H1 (cell line): ENCODE measurements around the gene CMIP. TPM values are rescaled to one million over a fixed set of nuclear protein-coding genes. Genes with fewer than 3 reads are reported as not detected.

Source experiments
- CTCF ChIA-PET: fragments of 300-600 bp; sonication (Branson Sonifier 250); formaldehyde crosslinking; loops from one replicate; lab custom pipeline; 2021; ENCODE audit not compliant: partially characterized antibody; lab: Charles Lee
- POLR2A ChIA-PET: fragments of 300-600 bp; sonication (Branson Sonifier 250); formaldehyde crosslinking; loops from one replicate; lab custom pipeline; 2021; ENCODE audit warnings: inconsistent platforms; ENCODE audit not compliant: partially characterized antibody; lab: Charles Lee
- DNase-seq, 2 experiments: peaks; one replicate each; pipeline versions ENCODE4 v3.0.0 to v3.0.0-alpha.2; 2010 to 2022; ENCODE audit warnings: low spot score in 2 of 2, low read depth in 1 of 2, mixed read lengths in 1 of 2
- FAIRE-seq: peaks from 2 replicates; lab custom pipeline; 2011; peaks lifted over from hg19 to GRCh38; lab: Jason Lieb, UNC
- H2AFZ ChIP-seq: 2 replicates; pipeline ENCODE4 v1.8.1; 2012; ENCODE audit warnings: low read length, inconsistent platforms
- H2AK5ac ChIP-seq: 2 replicates; pipeline ENCODE4 v1.6.1; 2013; ENCODE audit warnings: low read depth, low read length
- H2BK120ac ChIP-seq: replicated peaks from 2 replicates; pipeline ENCODE3; 2013; ENCODE audit warnings: low read depth, low read length, inconsistent platforms
- H2BK12ac ChIP-seq: 2 replicates; pipeline ENCODE4 v1.6.1; 2013; ENCODE audit warnings: low read depth, low read length
- H2BK15ac ChIP-seq: 2 replicates; pipeline ENCODE4 v1.6.1; 2013; ENCODE audit warnings: low read length
- H2BK20ac ChIP-seq: 2 replicates; pipeline ENCODE4 v1.6.1; 2013; ENCODE audit warnings: low read length
- H2BK5ac ChIP-seq: 2 replicates; pipeline ENCODE4 v1.6.1; 2013; ENCODE audit warnings: low read depth, low read length
- H3K14ac ChIP-seq: 2 replicates; pipeline ENCODE4 v1.6.1; 2013; ENCODE audit warnings: inconsistent platforms; ENCODE audit not compliant: insufficient read length
- H3K18ac ChIP-seq: 2 replicates; pipeline ENCODE4 v1.6.1; 2013; ENCODE audit warnings: low read length; ENCODE audit errors: extremely low read depth
- H3K23ac ChIP-seq: 2 replicates; pipeline ENCODE4 v1.6.1; 2013; ENCODE audit warnings: inconsistent platforms; ENCODE audit not compliant: insufficient read length
- H3K23me2 ChIP-seq: 2 replicates; pipeline ENCODE4 v1.6.1; 2013; ENCODE audit warnings: low read depth, low read length
- H3K27ac ChIP-seq: 2 replicates; pipeline ENCODE4 v1.6.1; 2011; ENCODE audit warnings: low read depth, low read length, inconsistent platforms
- H3K27me3 ChIP-seq, 4 experiments: replicated peaks in 1 of 4; 1 replicate in 1 of 4; 2 replicates in 3 of 4; pipeline versions ENCODE4 v1.6.1 to v1.8.1; 2011 to 2013; ENCODE audit warnings: low read length in 3 of 4, mild to moderate bottlenecking in 3 of 4, inconsistent platforms in 2 of 4, mixed read lengths in 2 of 4, moderate library complexity in 1 of 4; ENCODE audit not compliant: control insufficient read depth in 3 of 4, insufficient read depth in 3 of 4; ENCODE audit errors: extremely low read depth in 1 of 4
- H3K36me3 ChIP-seq, 4 experiments: 2 replicates each; pipeline versions ENCODE4 v1.6.1 to v1.8.1; 2011 to 2013; ENCODE audit warnings: mild to moderate bottlenecking in 4 of 4, low read length in 3 of 4, moderate library complexity in 2 of 4, control low read depth in 1 of 4, inconsistent platforms in 1 of 4; ENCODE audit not compliant: insufficient read depth in 4 of 4, control insufficient read depth in 2 of 4
- H3K4ac ChIP-seq: replicated peaks from 2 replicates; pipeline ENCODE3; 2013; ENCODE audit warnings: low read length, low read depth, mixed read lengths, inconsistent platforms; ENCODE audit not compliant: insufficient read length
- H3K4me1 ChIP-seq, 4 experiments: replicated peaks in 1 of 4; 1 replicate in 1 of 4; 2 replicates in 3 of 4; pipeline versions ENCODE4 v1.6.1 to v1.8.1; 2011 to 2013; ENCODE audit warnings: low read length in 3 of 4, inconsistent platforms in 2 of 4, mixed read lengths in 1 of 4; ENCODE audit not compliant: insufficient read depth in 4 of 4, control insufficient read depth in 3 of 4
- H3K4me2 ChIP-seq, 2 experiments: 2 replicates each; pipeline versions ENCODE4 v1.6.1 to v1.8.1; 2011 to 2013; ENCODE audit warnings: low read depth in 2 of 2, low read length in 2 of 2, control low read depth in 1 of 2, inconsistent platforms in 1 of 2, mild to moderate bottlenecking in 1 of 2; ENCODE audit not compliant: insufficient read depth in 1 of 2
- H3K4me3 ChIP-seq, 4 experiments: fragments of 200-600, 300-600 bp in 1 of 4; sonication (generic), shearing (Covaris generic), sonication (Bioruptor Twin) in 1 of 4; 2 replicates each; pipeline versions ENCODE4 v1.5.1 to v1.8.1; 2011 to 2016; ENCODE audit warnings: low read length in 4 of 4, low read depth in 3 of 4, control low read depth in 2 of 4, inconsistent platforms in 2 of 4, mild to moderate bottlenecking in 2 of 4, mixed read lengths in 1 of 4, moderate library complexity in 1 of 4; ENCODE audit not compliant: insufficient read depth in 2 of 4; ENCODE audit errors: extremely low read depth in 1 of 4
- H3K56ac ChIP-seq: replicated peaks from 2 replicates; pipeline ENCODE3; 2013; ENCODE audit warnings: low read depth, mild to moderate bottlenecking, mixed read lengths, low read length, inconsistent platforms; ENCODE audit not compliant: insufficient read length
- H3K79me1 ChIP-seq: 2 replicates; pipeline ENCODE4 v1.6.1; 2013; ENCODE audit warnings: low read depth, low read length, control low read depth
- H3K79me2 ChIP-seq, 2 experiments: 2 replicates each; pipeline versions ENCODE4 v1.6.1 to v1.8.1; 2012 to 2013; ENCODE audit warnings: low read length in 2 of 2, mild to moderate bottlenecking in 2 of 2, inconsistent platforms in 1 of 2; ENCODE audit not compliant: insufficient read depth in 2 of 2, control insufficient read depth in 1 of 2
- H3K9ac ChIP-seq, 4 experiments: replicated peaks in 1 of 4; 1 replicate in 1 of 4; 2 replicates in 3 of 4; pipeline versions ENCODE4 v1.6.1 to v1.8.1; 2011 to 2013; ENCODE audit warnings: low read depth in 3 of 4, low read length in 3 of 4, control low read depth in 2 of 4, mild to moderate bottlenecking in 2 of 4, moderate library complexity in 2 of 4, inconsistent platforms in 1 of 4; ENCODE audit errors: extremely low read depth in 1 of 4
- H3K9me3 ChIP-seq, 2 experiments: 2 replicates each; pipeline versions ENCODE4 v1.6.1 to v1.8.1; 2012 to 2013; ENCODE audit warnings: mild to moderate bottlenecking in 2 of 2, moderate library complexity in 2 of 2, control low read depth in 1 of 2, inconsistent platforms in 1 of 2, low read depth in 1 of 2, low read length in 1 of 2, mixed read lengths in 1 of 2; ENCODE audit not compliant: insufficient read depth in 2 of 2
- H4K20me1 ChIP-seq, 2 experiments: replicated peaks in 1 of 2; 2 replicates each; pipeline versions ENCODE3 to v1.8.1; 2011 to 2013; ENCODE audit warnings: inconsistent platforms in 2 of 2, low read length in 2 of 2, mild to moderate bottlenecking in 1 of 2; ENCODE audit not compliant: insufficient read depth in 2 of 2, control insufficient read depth in 1 of 2
- H4K5ac ChIP-seq: 2 replicates; pipeline ENCODE4 v1.6.1; 2013; ENCODE audit warnings: low read length, low read depth, mixed read lengths, inconsistent platforms; ENCODE audit not compliant: insufficient read length
- H4K8ac ChIP-seq: 2 replicates; pipeline ENCODE4 v1.8.0; 2013; ENCODE audit warnings: mild to moderate bottlenecking, moderate library complexity, low read length, inconsistent platforms; ENCODE audit not compliant: insufficient read depth; ENCODE audit errors: extremely low read depth
- H4K91ac ChIP-seq: replicated peaks from 2 replicates; pipeline ENCODE3; 2013; ENCODE audit warnings: low read length, mixed read lengths, inconsistent platforms; ENCODE audit not compliant: insufficient read length
- CBX5 ChIP-seq: fragments of 300-800, 300-1000 bp; sonication (generic); IDR thresholded peaks from 2 replicates; pipeline ENCODE4 v1.7.1; 2016; ENCODE audit warnings: antibody characterized with exemption, low read length, low read depth
- EP300 ChIP-seq, 2 experiments: IDR thresholded peaks; 1 replicate in 1 of 2; 2 replicates in 1 of 2; pipeline ENCODE4 v1.6.1; 2011 to 2012; ENCODE audit warnings: low read depth in 2 of 2, low read length in 2 of 2, mild to moderate bottlenecking in 2 of 2, borderline replicate concordance in 1 of 2, inconsistent platforms in 1 of 2, moderate library complexity in 1 of 2
- HDAC2 ChIP-seq, 2 experiments: fragments of 300-600 bp in 1 of 2; sonication (generic) in 1 of 2; IDR thresholded peaks; 2 replicates each; pipeline ENCODE4 v1.6.1; 2011 to 2012; ENCODE audit warnings: low read depth in 2 of 2, low read length in 2 of 2, mild to moderate bottlenecking in 2 of 2, moderate library complexity in 2 of 2, borderline replicate concordance in 1 of 2, inconsistent platforms in 1 of 2
- HDAC6 ChIP-seq: IDR thresholded peaks from one replicate; pipeline ENCODE4 v1.7.1; 2012; ENCODE audit warnings: low read depth, mild to moderate bottlenecking, inconsistent platforms, low read length, moderate library complexity
- MAFK ChIP-seq: IDR thresholded peaks from 2 replicates; pipeline ENCODE4 v1.6.1; 2012; ENCODE audit warnings: low read depth, mild to moderate bottlenecking, improper control_type of control experiment, low read length
- NRF1 ChIP-seq: IDR thresholded peaks from 2 replicates; pipeline ENCODE4 v1.6.1; 2011; ENCODE audit warnings: mild to moderate bottlenecking, low read depth, low read length, improper control_type of control experiment
- POLR2A ChIP-seq, 2 experiments: IDR thresholded peaks; 1 replicate in 1 of 2; 2 replicates in 1 of 2; pipeline ENCODE4 v1.6.1; 2011; ENCODE audit warnings: low read depth in 2 of 2, low read length in 2 of 2, mild to moderate bottlenecking in 2 of 2; ENCODE audit errors: control extremely low read depth in 1 of 2
- SAP30 ChIP-seq: fragments of 300-600 bp; sonication (generic); IDR thresholded peaks from 2 replicates; pipeline ENCODE4 v1.7.1; 2012; ENCODE audit warnings: low read length, moderate library complexity, mild to moderate bottlenecking, inconsistent platforms; ENCODE audit not compliant: insufficient read depth, insufficient replicate concordance
- TBP ChIP-seq: IDR thresholded peaks from 2 replicates; pipeline ENCODE4 v1.6.1; 2011; ENCODE audit warnings: low read depth, low read length, improper control_type of control experiment
- WGBS, 2 experiments: shearing (Covaris generic) in 1 of 2; methylation state at CpG; one replicate each; pipeline versions ENCODE4 v1.1.6 to v1.1.7; 2013 to 2015; ENCODE audit warnings: low lambda C conversion rate in 2 of 2, mixed read lengths in 2 of 2, inconsistent platforms in 1 of 2, low coverage in 1 of 2, missing lambda C conversion rate in 1 of 2; ENCODE audit not compliant: insufficient replicate concordance in 2 of 2, insufficient coverage in 1 of 2, insufficient read length in 1 of 2; ENCODE audit errors: extremely low coverage in 1 of 2, missing lambda C conversion rate in 1 of 2; 5-methylcytosine and 5-hydroxymethylcytosine counted together
- polyA plus RNA-seq, 7 experiments: library from polyadenylated mRNA; depleted of rRNA in 3 of 7; stranded (reverse) in 5 of 7; unstranded in 2 of 7; fragments of >200 nt in 5 of 7; fragments of 200-250 nt in 2 of 7; gene quantifications; 1 replicate in 5 of 7; 2 replicates in 1 of 7; 4 replicates in 1 of 7; pipeline versions ENCODE4 v1.2.1 to v1.2.3, GENCODE V29; 2011 to 2013; ENCODE audit warnings: missing spikeins in 2 of 7, mixed read lengths in 2 of 7
- total RNA-seq: library from RNA; stranded (reverse); fragmentation: NEBNext Ultra II Directional; extraction: Animal tissue kit (Norgen Biotek cat#: 25700); gene quantifications from 2 replicates; pipeline ENCODE4 v1.2.1, GENCODE V29; 2021
- TF ChIP-seq, protein P1 (sequence below): IDR thresholded peaks from 2 replicates; pipeline ENCODE4 v1.6.1; 2012; ENCODE audit warnings: low read length, inconsistent platforms

CMIP gene
- total and polyA plus RNA-seq, 2 of the 8 experiments (the other 6 are each of a cell fraction or from before 2014, with no cell fraction given), result 7.9 to 53.2 TPM

DNA sequence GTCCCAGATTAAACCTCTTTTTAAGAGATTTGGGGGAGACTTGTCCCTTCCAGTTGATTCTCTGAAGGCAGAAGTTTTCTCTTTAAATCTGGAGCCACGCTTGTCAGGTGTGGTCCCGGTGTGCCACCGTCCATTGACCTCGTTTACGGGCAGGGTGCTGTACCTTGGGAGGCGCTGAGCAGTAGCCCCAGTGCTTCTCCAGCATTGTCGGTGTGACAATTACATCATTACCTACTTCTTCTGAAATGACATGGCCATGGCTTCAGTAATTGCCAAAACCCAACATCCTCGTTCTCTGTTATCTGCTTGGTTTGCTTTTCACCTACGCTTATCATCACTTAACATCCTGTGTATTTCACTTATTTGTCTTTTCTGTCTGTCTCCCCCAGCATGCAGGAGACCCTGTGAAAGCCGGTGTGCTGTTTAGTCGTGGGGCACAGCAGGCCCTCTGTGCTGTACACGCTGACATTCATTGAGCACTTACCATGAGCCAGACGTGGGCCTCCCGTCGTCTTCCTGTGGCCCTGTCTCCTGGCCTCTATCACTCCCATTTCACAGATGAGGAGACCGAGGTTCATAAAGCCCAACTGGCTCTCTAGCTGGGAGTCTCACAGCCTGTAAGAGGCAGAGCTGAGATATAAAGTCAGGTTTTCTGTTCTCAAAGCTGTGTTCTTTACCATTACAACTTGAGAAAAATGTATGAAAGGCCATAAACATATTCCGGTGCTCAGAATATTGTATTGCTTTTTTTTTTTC lies 143.9 kb downstream of the CMIP start:
- peaks cover 12 to 14% of the 10 kb centered on the region in 2 experiments for H4K20me1 ChIP-seq
- no peak overlapping the region for H3K4me2 ChIP-seq
- peaks cover 0 to 44% of the 10 kb centered on the region in 2 experiments; a peak in 2 of 4 replicates for H3K79me2 ChIP-seq
- no peak overlapping the region for H3K14ac ChIP-seq
- no peak overlapping the region for H3K4ac ChIP-seq
- no peak overlapping the region for H2AFZ ChIP-seq
- no peak overlapping the region for H2BK20ac ChIP-seq
- H3K56ac ChIP-seq, result no peak overlapping the region
- no peak overlapping the region for H3K23ac ChIP-seq
- peaks cover 0 to 4% (median 0%) of the 10 kb centered on the region in 4 experiments; a peak in 3 of 7 replicates for H3K4me1 ChIP-seq
- no peak overlapping the region for H4K91ac ChIP-seq
- H3K9ac ChIP-seq, result no peak overlapping the region
- no peak overlapping the region for H4K5ac ChIP-seq
- no peak overlapping the region for H3K27ac ChIP-seq
- no peaks in the 10 kb centered on the region for H3K23me2 ChIP-seq
- H2BK15ac ChIP-seq, result no peak overlapping the region
- no peak for DNase-seq
- no peaks in the 10 kb centered on the region for H3K36me3 ChIP-seq
- CTCF ChIA-PET, result interaction anchor here (0.6 to 1.1 kb wide), 4 partner anchors 10 to 218 kb away, joined by 3 to 4 read pairs (median 3); no protein-coding TSS in a partner anchor
- H2BK12ac ChIP-seq, result no peak overlapping the region
- peaks cover 19% of the 10 kb centered on the region for H3K79me1 ChIP-seq
- no peak overlapping the region for H2AK5ac ChIP-seq
- no peaks in the 10 kb centered on the region for H3K27me3 ChIP-seq
- H2BK5ac ChIP-seq, result no peak overlapping the region
- no peak for FAIRE-seq
- H3K9me3 ChIP-seq, result no peaks in the 10 kb centered on the region
- H4K8ac ChIP-seq, result no peak overlapping the region
- POLR2A ChIA-PET, result no interaction called here
- no peak overlapping the region for H2BK120ac ChIP-seq
- 92% methylated on average over 17 of the region's 17 CpGs; no CpG with 5 or more reads in 1 of the 2 experiments for WGBS, 2 experiments
- no peak overlapping the region for H3K18ac ChIP-seq
- no peak overlapping the region for H3K4me3 ChIP-seq
- no peak for TF ChIP-seq EP300 (IDR thresholded peaks at IDR 0.05; ENCODE audit: borderline replicate concordance in 1 of 2, low read depth in 2 of 2, low read length in 2 of 2)
- TF ChIP-seq MAFK, result no peak
- TF ChIP-seq POLR2A (IDR thresholded peaks at IDR 0.05; ENCODE audit: control extremely low read depth in 1 of 2, low read depth in 2 of 2, low read length in 2 of 2), result no peak
- TF ChIP-seq HDAC6, result no peak
- TF ChIP-seq HDAC2 (IDR thresholded peaks at IDR 0.05; ENCODE audit: borderline replicate concordance in 1 of 2, low read depth in 2 of 2, low read length in 2 of 2), result no peak
- no peak for TF ChIP-seq CBX5
- TF ChIP-seq, protein P1, sequence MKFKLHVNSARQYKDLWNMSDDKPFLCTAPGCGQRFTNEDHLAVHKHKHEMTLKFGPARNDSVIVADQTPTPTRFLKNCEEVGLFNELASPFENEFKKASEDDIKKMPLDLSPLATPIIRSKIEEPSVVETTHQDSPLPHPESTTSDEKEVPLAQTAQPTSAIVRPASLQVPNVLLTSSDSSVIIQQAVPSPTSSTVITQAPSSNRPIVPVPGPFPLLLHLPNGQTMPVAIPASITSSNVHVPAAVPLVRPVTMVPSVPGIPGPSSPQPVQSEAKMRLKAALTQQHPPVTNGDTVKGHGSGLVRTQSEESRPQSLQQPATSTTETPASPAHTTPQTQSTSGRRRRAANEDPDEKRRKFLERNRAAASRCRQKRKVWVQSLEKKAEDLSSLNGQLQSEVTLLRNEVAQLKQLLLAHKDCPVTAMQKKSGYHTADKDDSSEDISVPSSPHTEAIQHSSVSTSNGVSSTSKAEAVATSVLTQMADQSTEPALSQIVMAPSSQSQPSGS, result no peak
- no peak for TF ChIP-seq NRF1
- TF ChIP-seq SAP30, result no peak
- no peak for TF ChIP-seq TBP
